ENCODE data around the gene PPP1R3F. TPM values are rescaled to one million over a fixed set of nuclear protein-coding genes. Genes with fewer than 3 reads are reported as not detected.

The PPP1R3F gene
- total and polyA plus RNA-seq, 11 donors: 13.9 to 31.7 (median 22.6) TPM

- peaks cover 0 to 40% (median 20%) of the 10 kb centered on the region in 12 donors for H3K4me1 ChIP-seq
- H3K4me3 ChIP-seq: peak overlapping the region in 1 of 12 donors; percentile 15
- H3K27me3 ChIP-seq: peaks cover 0 to 16% (median 0%) of the 10 kb centered on the region in 9 donors
- TF ChIP-seq POLR2A (IDR thresholded peaks at IDR 0.05): no peak
- TF ChIP-seq CTCF (IDR thresholded peaks at IDR 0.05): no peak
- H3K36me3 ChIP-seq: no peaks in the 10 kb centered on the region
- ATAC-seq (no peak), DNase-seq (no peak)
- 47 to 65% (median 54%) methylated on average over 6 of the region's 6 CpGs for WGBS, 4 donors
- H3K9me3 ChIP-seq: no peaks in the 10 kb centered on the region
- intact Hi-C loops (cut with DNase I): loop anchor here in 2 of 10 donors (5.0 to 10.0 kb wide), 2 partner anchors 75 to 78 kb away; no protein-coding TSS in a partner anchor
- peak overlapping the region in 1 of 12 donors; percentile 6 for H3K27ac ChIP-seq
These were observed 2.8 kb downstream of the PPP1R3F start for GRCh38 chrX:49272421-49272820.

DNA sequence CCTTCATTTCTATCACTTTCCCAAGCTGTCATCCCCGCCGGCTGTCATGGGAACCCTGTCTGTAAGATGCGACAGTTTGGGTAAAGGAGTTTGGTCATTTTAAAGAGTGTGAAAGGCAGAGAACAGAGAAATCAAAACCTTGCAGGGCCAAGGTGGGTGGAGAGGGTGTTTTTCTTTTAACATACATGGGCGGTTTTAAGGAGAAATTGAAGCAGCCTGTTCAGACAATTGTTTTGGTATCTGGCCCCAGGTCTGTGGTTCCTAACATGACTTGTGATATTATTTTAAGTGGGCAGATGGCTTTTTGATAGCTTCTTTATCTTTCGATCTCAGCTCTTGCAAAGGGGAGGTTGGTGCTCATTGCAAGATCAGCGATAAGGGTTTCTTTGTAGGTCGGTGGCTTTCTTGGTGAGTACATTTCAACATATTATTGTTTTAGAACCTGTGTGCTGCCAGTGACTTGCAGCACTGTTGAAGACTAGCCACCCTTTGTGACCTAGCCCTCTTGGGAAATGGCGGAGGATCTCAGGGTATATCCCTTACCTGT lies 3.7 kb downstream of the PPP1R3F start:
- H3K27ac ChIP-seq: peak overlapping the region in 1 of 12 donors; percentile 23
- no peaks in the 10 kb centered on the region for H3K9me3 ChIP-seq
- peaks cover 0 to 40% (median 20%) of the 10 kb centered on the region in 12 donors for H3K4me1 ChIP-seq
- ATAC-seq (no peak), DNase-seq (no peak)
- peaks cover 0 to 16% (median 0%) of the 10 kb centered on the region in 9 donors for H3K27me3 ChIP-seq
- 77 to 87% (median 83%) methylated on average over 8 of the region's 8 CpGs for WGBS, 4 donors
- H3K4me3 ChIP-seq: no peak overlapping the region
- TF ChIP-seq CTCF (IDR thresholded peaks at IDR 0.05): no peak
- no peak for TF ChIP-seq POLR2A (IDR thresholded peaks at IDR 0.05)
- intact Hi-C loops (cut with DNase I): loop anchor here in 2 of 10 donors (5.0 to 10.0 kb wide), 2 partner anchors 76 to 78 kb away; no protein-coding TSS in a partner anchor
- H3K36me3 ChIP-seq: no peaks in the 10 kb centered on the region

DNA sequence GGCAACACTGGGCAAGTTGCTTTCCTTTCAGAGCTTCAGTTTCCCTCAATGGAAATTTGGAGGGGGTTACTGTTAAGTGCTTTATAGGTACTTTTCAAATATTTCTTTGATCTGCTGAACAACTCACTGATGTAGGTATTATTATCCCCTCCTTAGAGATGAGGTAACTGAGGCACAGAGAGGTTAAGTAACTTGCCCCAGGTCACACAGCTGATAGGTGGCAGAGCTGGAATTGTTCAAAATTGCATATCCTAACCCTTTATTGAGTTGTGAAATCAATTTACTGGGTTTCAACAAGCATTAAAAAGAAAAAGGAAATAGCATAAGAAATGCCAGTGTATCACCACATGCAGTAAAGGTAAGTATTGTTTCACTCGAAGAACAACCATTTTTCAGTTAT lies 6.6 kb downstream of the PPP1R3F start:
- no peaks in the 10 kb centered on the region for H3K9me3 ChIP-seq
- no peak for TF ChIP-seq POLR2A (IDR thresholded peaks at IDR 0.05)
- TF ChIP-seq CTCF (IDR thresholded peaks at IDR 0.05): no peak
- H3K4me3 ChIP-seq: no peak overlapping the region
- H3K27me3 ChIP-seq: peaks cover 0 to 16% (median 0%) of the 10 kb centered on the region in 9 donors
- no peak for ATAC-seq
- DNase-seq: no peak
- H3K27ac ChIP-seq: peak overlapping the region in 2 of 12 donors; percentile 5 to 17
- intact Hi-C loops (cut with DNase I): loop anchor here in 1 of 10 donors (10.0 kb wide), 1 partner anchor 81 kb away; no protein-coding TSS in a partner anchor
- 72 to 80% (median 75%) methylated on average over 1 of the region's 1 CpG for WGBS, 4 donors
- peaks cover 0 to 27% (median 12%) of the 10 kb centered on the region in 12 donors for H3K4me1 ChIP-seq
- H3K36me3 ChIP-seq: no peaks in the 10 kb centered on the region

GRCh38 chrX:49276671-49277534 lies 7.3 kb downstream of the PPP1R3F start:
- Histone ChIP-seq H3K27me3 (peaks cover 0 to 17% (median 0%) of the 10 kb centered on the region in 9 donors), H3K36me3 (no peaks in the 10 kb centered on the region), H3K27ac (peak overlapping the region in 3 of 12 donors; percentile 5 to 34 (median 17)), H3K4me3 (no peak overlapping the region), H3K9me3 (no peaks in the 10 kb centered on the region), H3K4me1 (peaks cover 0 to 26% (median 9%) of the 10 kb centered on the region in 12 donors)
- DNase-seq: no peak
- intact Hi-C loops (cut with DNase I): loop anchor here in 1 of 10 donors (10.0 kb wide), 1 partner anchor 82 kb away; no protein-coding TSS in a partner anchor
- 60 to 67% (median 64%) methylated on average over 19 of the region's 19 CpGs for WGBS, 4 donors
- TF ChIP-seq POLR2A (IDR thresholded peaks at IDR 0.05): no peak
- TF ChIP-seq CTCF (IDR thresholded peaks at IDR 0.05): no peak
- peak in 3 of 4 donors; percentile 40 to 53 (median 51) for ATAC-seq
